Measurements from ENCODE around the gene ANKRD55. TPM values are rescaled to one million over a fixed set of nuclear protein-coding genes. Genes with fewer than 3 reads are reported as not detected.
"Not testable (repeated sequence)": the region's sequence is repeated elsewhere in the genome, so short reads cannot be mapped to it uniquely, and the experiment has no call there.

ANKRD55 gene
- total RNA-seq, 2 donors from 2014 or later: 0.14 to 0.79 TPM

- intact Hi-C loops (cut with DNase I): loop anchor here in 1 of 2 donors (10.0 kb wide), 1 partner anchor 742 kb away; no protein-coding TSS in a partner anchor
Measured at GRCh38 chr5:56176871-56177533, 56.1 kb downstream of the ANKRD55 start.

DNA sequence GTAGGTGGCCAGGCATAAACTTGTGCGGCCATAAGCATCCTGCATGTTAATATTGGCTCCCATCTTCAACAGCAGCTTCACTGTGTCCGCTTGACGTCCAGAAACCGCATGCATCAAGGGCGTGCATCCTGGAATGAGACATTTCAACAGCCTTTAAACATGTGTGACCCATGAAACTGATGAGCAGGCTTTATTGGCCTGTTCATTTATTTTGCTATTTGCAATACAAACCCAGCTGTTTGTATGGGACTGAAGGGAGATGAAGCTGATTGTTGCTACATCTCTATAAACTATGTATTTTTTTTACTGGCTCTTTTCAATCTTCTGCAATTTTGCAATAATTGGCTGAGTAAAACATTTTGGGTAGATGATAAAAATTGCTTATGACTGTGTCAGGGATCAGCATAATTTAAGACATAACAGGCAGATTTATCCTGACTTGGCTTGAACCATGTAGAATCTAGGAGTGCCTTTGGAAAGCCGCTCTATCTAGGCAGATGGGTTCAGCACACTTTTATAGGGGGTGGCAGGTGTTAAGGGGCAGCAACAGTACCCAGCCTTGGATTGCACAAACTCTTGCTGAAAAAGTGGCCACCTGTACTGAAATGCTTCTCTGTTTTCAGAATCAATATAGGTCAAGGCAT, 56.9 kb downstream of the ANKRD55 start:
- DNase-seq (ENCODE audit: low spot score): no peak
- intact Hi-C loops (cut with DNase I): loop anchor here in 1 of 2 donors (10.0 kb wide), 1 partner anchor 741 kb away; no protein-coding TSS in a partner anchor

More at GRCh38 chr5:56176871-56177533, 56.1 kb downstream of the ANKRD55 start:
- DNase-seq (ENCODE audit: low spot score): no peak

- intact Hi-C loops (cut with DNase I): loop anchor here in 1 of 2 donors (10.0 kb wide), 1 partner anchor 741 kb away; no protein-coding TSS in a partner anchor
- DNase-seq (ENCODE audit: low spot score): no peak
Measured at GRCh38 chr5:56175488-56175887, 57.6 kb downstream of the ANKRD55 start.

DNA sequence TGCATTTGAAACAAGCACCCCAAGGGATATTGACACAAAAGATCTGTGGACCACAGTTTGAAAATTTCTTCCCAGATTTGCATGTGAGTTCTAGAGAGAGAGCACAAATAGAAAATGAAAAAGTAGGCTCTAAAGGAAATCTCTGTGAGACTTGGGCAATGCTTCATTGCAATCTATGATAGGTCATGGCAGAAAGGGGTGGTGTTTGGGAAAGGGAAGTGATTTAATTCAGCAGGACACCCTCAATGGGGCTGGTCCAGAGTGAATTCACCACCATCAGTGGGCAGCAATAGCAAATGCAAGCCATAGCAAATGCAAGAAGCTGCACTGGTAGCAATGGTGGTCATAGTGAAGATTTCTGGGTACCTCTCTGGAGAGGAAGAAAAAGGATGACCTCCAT, 58.1 kb downstream of the ANKRD55 start:
- intact Hi-C loops (cut with DNase I): loop anchor here in 1 of 2 donors (10.0 kb wide), 1 partner anchor 740 kb away; no protein-coding TSS in a partner anchor

DNA sequence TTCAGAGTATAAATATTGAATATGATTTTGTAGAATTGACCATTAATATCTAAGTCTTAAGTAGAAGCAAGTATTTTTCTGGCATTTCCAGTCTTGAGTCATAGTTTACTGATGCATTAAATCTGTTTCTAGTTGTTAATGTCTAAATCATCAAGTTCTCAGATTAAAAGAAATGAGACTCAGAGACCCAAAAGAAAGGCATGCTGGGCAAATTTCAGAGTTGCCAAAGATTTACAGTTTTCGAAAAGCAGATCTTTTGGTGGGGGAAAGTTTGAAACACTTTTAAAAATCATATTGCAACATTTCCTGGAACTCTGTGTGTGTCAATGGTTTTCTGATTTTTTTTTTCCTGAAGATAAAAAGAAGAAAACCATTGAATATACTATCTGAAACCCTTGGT, 60.9 kb downstream of the ANKRD55 start:
- no peak for DNase-seq (ENCODE audit: low spot score)
- intact Hi-C loops (cut with DNase I): loop anchor here in 1 of 2 donors (10.0 kb wide), 1 partner anchor 737 kb away; no protein-coding TSS in a partner anchor

More for the DNA sequence above, 58.1 kb downstream of the ANKRD55 start:
- DNase-seq (ENCODE audit: low spot score): no peak

- intact Hi-C loops (cut with DNase I): loop anchor here in 1 of 2 donors (10.0 kb wide), 1 partner anchor 736 kb away; no protein-coding TSS in a partner anchor
- DNase-seq (ENCODE audit: low spot score): no peak
Measured at GRCh38 chr5:56170557-56170956, 62.6 kb downstream of the ANKRD55 start.

GRCh38 chr5:56169949-56170348, 63.2 kb downstream of the ANKRD55 start:
- DNase-seq (ENCODE audit: low spot score): no peak
- intact Hi-C loops (cut with DNase I): loop anchor here in 1 of 2 donors (10.0 kb wide), 1 partner anchor 735 kb away; no protein-coding TSS in a partner anchor

GRCh38 chr5:56169281-56169680, 63.8 kb downstream of the ANKRD55 start:
- intact Hi-C loops (cut with DNase I): no loop called here
- DNase-seq (ENCODE audit: low spot score): no peak

DNA sequence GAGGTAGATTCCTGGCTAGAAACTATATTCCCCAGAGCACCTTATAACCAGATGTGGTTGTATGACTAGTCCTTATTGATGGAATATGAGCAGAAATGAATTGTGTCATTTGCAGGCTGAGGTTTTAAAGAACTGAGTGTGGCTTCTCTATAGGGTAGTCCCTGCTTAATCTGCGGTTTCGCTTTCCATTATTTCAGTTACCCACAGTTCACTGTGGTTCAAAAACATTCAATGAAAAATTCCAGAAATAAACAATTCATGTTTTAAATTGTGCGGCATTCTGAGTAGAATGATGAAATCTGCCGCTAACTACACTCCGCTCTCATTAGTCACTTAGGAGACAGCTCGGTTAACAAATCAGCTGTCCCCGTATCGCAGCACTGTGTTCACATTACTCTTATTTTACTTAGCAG, 65.1 kb downstream of the ANKRD55 start:
- intact Hi-C loops (cut with DNase I): no loop called here
- no peak for DNase-seq (ENCODE audit: low spot score)

DNA sequence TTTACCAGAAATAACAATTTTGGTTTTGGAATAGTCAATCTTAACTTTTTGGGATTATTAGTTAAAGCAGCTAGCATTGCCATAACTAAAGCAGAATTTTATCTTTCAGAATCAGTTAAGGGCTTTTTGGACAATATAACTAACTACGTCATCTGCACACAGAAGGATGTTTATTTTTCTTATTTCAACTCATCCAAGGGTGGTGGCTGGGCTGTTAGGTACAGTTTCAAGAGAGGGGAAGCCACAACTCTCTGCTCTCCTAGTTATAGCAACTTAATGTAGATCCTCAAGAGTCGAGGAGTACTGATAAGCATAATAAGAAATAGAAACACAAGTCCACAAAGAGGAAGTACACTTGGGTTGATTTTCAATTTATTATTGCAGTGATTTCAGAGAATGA, 65.6 kb downstream of the ANKRD55 start:
- no peak for DNase-seq (ENCODE audit: low spot score)
- intact Hi-C loops (cut with DNase I): no loop called here

DNA sequence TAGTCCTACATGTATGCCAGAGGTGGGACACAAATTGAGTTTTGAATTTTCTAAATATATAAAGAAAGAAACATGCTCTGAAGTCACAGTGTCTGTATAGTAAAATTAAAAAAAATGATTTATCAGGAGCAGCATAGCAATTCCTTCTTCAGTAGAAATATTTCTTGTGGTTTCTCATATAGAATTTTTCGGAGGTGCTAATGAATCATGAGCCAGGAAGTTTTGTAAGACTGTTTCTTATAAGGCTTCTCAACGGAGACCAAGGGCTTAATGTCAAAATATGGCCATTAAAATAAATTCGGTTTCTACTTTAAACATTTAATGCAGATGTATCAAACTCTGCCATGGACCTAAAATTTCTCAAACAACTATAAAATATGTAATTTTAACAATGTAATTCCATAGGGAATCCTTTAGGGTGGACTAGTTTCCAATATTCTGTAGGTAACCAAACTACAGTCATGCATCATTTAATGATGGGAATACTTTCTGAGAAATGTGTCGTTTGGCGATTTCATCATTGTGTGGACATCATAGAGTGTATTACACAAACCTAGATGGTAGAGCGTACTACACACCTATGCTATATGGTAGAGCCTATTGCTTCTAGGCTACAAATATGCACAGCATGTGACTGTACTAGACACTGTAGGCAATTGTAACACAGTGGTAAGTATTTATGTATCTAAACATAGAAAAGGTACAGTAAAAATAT, 66.3 kb downstream of the ANKRD55 start:
- DNase-seq (ENCODE audit: low spot score): no peak
- intact Hi-C loops (cut with DNase I): no loop called here

- no peak for DNase-seq (ENCODE audit: low spot score)
- intact Hi-C loops (cut with DNase I): no loop called here
Measured at GRCh38 chr5:56164376-56164775, 68.8 kb downstream of the ANKRD55 start.

DNA sequence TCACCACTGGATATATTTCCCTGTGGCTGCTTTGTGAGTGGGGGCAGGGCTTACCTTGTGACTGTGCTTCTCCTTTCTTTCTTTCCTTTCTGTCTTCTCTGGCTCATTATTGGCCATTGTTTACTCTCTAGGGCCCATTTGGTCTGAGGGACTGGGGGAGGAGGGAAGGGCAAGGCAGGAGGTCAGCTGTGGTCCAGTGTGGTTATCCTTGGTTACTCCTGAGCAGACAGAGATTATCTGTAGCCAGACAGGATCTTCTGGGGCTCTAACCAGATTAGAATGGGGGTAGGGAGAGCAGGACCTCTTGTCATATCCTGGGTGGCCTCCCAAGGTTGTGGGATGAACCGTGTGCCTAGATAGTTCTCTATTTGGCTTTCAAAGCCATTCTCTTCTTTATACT, 71.2 kb downstream of the ANKRD55 start:
- intact Hi-C loops (cut with DNase I): no loop called here

DNA sequence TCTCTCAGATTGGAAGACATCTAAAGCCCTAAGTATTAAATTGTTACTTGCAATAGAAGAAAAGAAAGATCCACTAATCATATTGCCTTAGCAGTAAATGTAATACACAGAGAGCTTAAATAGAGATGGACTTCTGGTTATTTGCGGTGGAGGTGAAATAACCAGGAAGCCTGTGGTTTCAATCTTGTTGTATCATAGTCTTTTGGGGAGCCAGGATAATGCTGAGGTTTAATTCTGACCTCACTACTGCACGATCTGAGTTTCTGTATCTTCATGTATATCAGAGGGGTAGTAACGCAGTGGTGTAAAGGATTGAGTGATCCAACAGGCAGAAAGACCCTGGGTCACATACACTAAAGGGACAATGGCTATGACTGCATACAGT, 71.7 kb downstream of the ANKRD55 start:
- DNase-seq (ENCODE audit: low spot score): no peak
- intact Hi-C loops (cut with DNase I): no loop called here

More for the DNA sequence above, 71.2 kb downstream of the ANKRD55 start:
- DNase-seq (ENCODE audit: low spot score): no peak

- DNase-seq (ENCODE audit: low spot score): no peak
- intact Hi-C loops (cut with DNase I): no loop called here
Measured at GRCh38 chr5:56160723-56161438, 72.2 kb downstream of the ANKRD55 start.

DNA sequence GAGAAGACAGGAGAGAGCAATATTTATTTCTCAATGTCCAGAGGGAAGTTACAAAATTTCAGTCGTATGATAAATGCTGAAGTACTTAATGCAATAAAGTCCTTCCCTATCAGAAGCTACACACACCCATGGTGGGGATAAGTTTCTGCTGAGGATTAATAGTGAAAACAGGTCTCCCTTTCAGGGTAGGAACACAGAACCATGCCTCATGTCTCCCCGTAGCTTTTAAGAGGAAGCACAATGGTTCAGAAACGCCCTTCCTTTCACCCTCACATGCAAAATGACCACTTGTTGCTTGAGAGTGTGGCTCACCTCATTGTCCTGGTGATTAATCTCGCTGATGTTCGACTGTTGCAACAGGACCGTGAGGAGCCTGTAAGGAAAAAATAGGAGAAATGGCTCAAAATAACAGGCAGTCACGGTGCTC, 73.6 kb downstream of the ANKRD55 start:
- DNase-seq (ENCODE audit: low spot score): no peak
- intact Hi-C loops (cut with DNase I): no loop called here

- intact Hi-C loops (cut with DNase I): no loop called here
- no peak for DNase-seq (ENCODE audit: low spot score)
Measured at GRCh38 chr5:56158331-56158960, 74.7 kb downstream of the ANKRD55 start.

GRCh38 chr5:56157191-56157621, 75.9 kb downstream of the ANKRD55 start:
- DNase-seq (ENCODE audit: low spot score); intact Hi-C loops (cut with DNase I): not testable (repeated sequence)

Data from posterior vena cava (tissue), 2 donors.